HUES64 (cell line): Measurements from ENCODE around the gene SHISA5.
"Not testable (repeated sequence)": the region's sequence is repeated elsewhere in the genome, so short reads cannot be mapped to it uniquely, and the experiment has no call there.

Experiments
- H3K27ac ChIP-seq: 2 replicates; pipeline ENCODE4 v1.7.0; 2013; ENCODE audit warnings: low read depth, low read length, inconsistent platforms
- H3K27me3 ChIP-seq: 2 replicates; pipeline ENCODE4 v1.6.1; 2013; ENCODE audit warnings: mild to moderate bottlenecking, low read length; ENCODE audit not compliant: insufficient read depth
- H3K36me3 ChIP-seq: 2 replicates; pipeline ENCODE4 v1.6.1; 2013; ENCODE audit warnings: mild to moderate bottlenecking, low read length; ENCODE audit not compliant: insufficient read depth
- H3K4me1 ChIP-seq: 2 replicates; pipeline ENCODE4 v1.6.1; 2013; ENCODE audit warnings: mild to moderate bottlenecking, low read length, moderate library complexity; ENCODE audit not compliant: insufficient read depth
- H3K4me3 ChIP-seq: 2 replicates; pipeline ENCODE4 v1.5.1; 2013; ENCODE audit warnings: mild to moderate bottlenecking, low read length, moderate library complexity
- H3K9ac ChIP-seq: 2 replicates; pipeline ENCODE4 v1.6.1; 2013; ENCODE audit warnings: mild to moderate bottlenecking, low read depth, low read length
- H3K9me3 ChIP-seq: 2 replicates; pipeline ENCODE4 v1.6.1; 2013; ENCODE audit warnings: low read depth, low read length; ENCODE audit not compliant: insufficient read depth
- WGBS: fragments of 150-250, 120-280 bp; methylation state at CpG from one replicate; pipeline ENCODE4 v1.1.7; 2013; ENCODE audit warnings: missing lambda C conversion rate; 5-methylcytosine and 5-hydroxymethylcytosine counted together

SHISA5 gene

GRCh38 chr3:48467473-48468267 is 36.3 kb downstream of the SHISA5 start:
- Histone ChIP-seq H3K27ac (no peak overlapping the region), H3K27me3 (no peaks in the 10 kb centered on the region), H3K4me3 (no peak overlapping the region), H3K9ac (no peak overlapping the region), H3K9me3 (no peaks in the 10 kb centered on the region), H3K36me3 (peaks cover 38% of the 10 kb centered on the region), H3K4me1 (peaks cover 9% of the 10 kb centered on the region)
- WGBS, result 96% methylated on average over 7 of the region's 7 CpGs

- Histone ChIP-seq H3K27ac (peak overlapping the region; percentile 99), H3K36me3 (peaks cover 38% of the 10 kb centered on the region), H3K4me3 (no peak overlapping the region), H3K4me1 (peaks cover 9% of the 10 kb centered on the region), H3K9ac (peak overlapping the region; percentile 87; the same call in 1 of the 2 replicates), H3K27me3 (no peaks in the 10 kb centered on the region), H3K9me3 (no peaks in the 10 kb centered on the region)
- WGBS, result 95% methylated on average over 9 of the region's 9 CpGs
Measured at GRCh38 chr3:48467110-48467454, 36.9 kb downstream of the SHISA5 start.

- Histone ChIP-seq H3K9ac (peak overlapping the region; percentile 87), H3K4me1 (peaks cover 9% of the 10 kb centered on the region), H3K27ac (peak overlapping the region; percentile 99), H3K27me3 (no peaks in the 10 kb centered on the region), H3K36me3 (peaks cover 38% of the 10 kb centered on the region), H3K4me3 (no peak overlapping the region), H3K9me3 (no peaks in the 10 kb centered on the region)
- WGBS, result 90% methylated on average over 19 of the region's 19 CpGs
Measured at GRCh38 chr3:48466386-48467109, 37.4 kb downstream of the SHISA5 start.

- no peak overlapping the region for H3K4me3 ChIP-seq
- 62% methylated on average over 21 of the region's 21 CpGs for WGBS
- no peaks in the 10 kb centered on the region for H3K9me3 ChIP-seq
- peaks cover 9% of the 10 kb centered on the region for H3K4me1 ChIP-seq
- H3K9ac ChIP-seq, result peak overlapping the region; percentile 87
- no peaks in the 10 kb centered on the region for H3K27me3 ChIP-seq
- peaks cover 45% of the 10 kb centered on the region for H3K36me3 ChIP-seq
- H3K27ac ChIP-seq, result peak overlapping the region; percentile 99
Measured at GRCh38 chr3:48465531-48466378, 38.2 kb downstream of the SHISA5 start.

- 69% methylated on average over 7 of the region's 7 CpGs for whole genome bisulfite sequencing
- peak overlapping the region; percentile 99; the same call in 1 of the 2 replicates for H3K27ac ChIP-seq
- H3K9me3 ChIP-seq, result no peaks in the 10 kb centered on the region
- H3K4me3 ChIP-seq, result no peak overlapping the region
- H3K27me3 ChIP-seq, result no peaks in the 10 kb centered on the region
- peak overlapping the region; percentile 23; the same call in 1 of the 2 replicates for H3K9ac ChIP-seq
- peaks cover 50% of the 10 kb centered on the region for H3K36me3 ChIP-seq
- peaks cover 9% of the 10 kb centered on the region for H3K4me1 ChIP-seq
Measured at GRCh38 chr3:48465237-48465530, 38.8 kb downstream of the SHISA5 start.

GRCh38 chr3:48464713-48465221 is 39.2 kb downstream of the SHISA5 start:
- Histone ChIP-seq H3K27me3 (no peaks in the 10 kb centered on the region), H3K9ac (peak overlapping the region; percentile 23; the same call in 1 of the 2 replicates), H3K4me3 (no peak overlapping the region), H3K27ac (peak overlapping the region; percentile 99; the same call in 1 of the 2 replicates), H3K4me1 (peaks cover 9% of the 10 kb centered on the region), H3K36me3 (peaks cover 51% of the 10 kb centered on the region), H3K9me3 (no peaks in the 10 kb centered on the region)
- 94% methylated on average over 17 of the region's 17 CpGs for WGBS

GRCh38 chr3:48463703-48464102 is 40.3 kb downstream of the SHISA5 start:
- WGBS, result 85% methylated on average over 9 of the region's 9 CpGs
- H3K36me3 ChIP-seq, result peaks cover 51% of the 10 kb centered on the region

GRCh38 chr3:48461767-48462166 is 42.2 kb downstream of the SHISA5 start:
- H3K9me3 ChIP-seq, H3K27me3 ChIP-seq, H3K4me1 ChIP-seq, H3K4me3 ChIP-seq, H3K27ac ChIP-seq, H3K9ac ChIP-seq: not testable (repeated sequence)
- H3K36me3 ChIP-seq, result peaks cover 45% of the 10 kb centered on the region
- 97% methylated on average over 7 of the region's 7 CpGs for WGBS

More at GRCh38 chr3:48463703-48464102, 40.3 kb downstream of the SHISA5 start:
- Histone ChIP-seq H3K4me1 (peaks cover 9% of the 10 kb centered on the region), H3K9me3 (no peaks in the 10 kb centered on the region), H3K4me3 (no peak overlapping the region), H3K27ac (no peak overlapping the region), H3K27me3 (no peaks in the 10 kb centered on the region), H3K9ac (no peak overlapping the region)

- WGBS, result 96% methylated on average over 3 of the region's 3 CpGs
- no peaks in the 10 kb centered on the region for H3K27me3 ChIP-seq
Measured at GRCh38 chr3:48460517-48460902, 43.5 kb downstream of the SHISA5 start.

GRCh38 chr3:48459773-48460516 is 44.0 kb downstream of the SHISA5 start:
- Histone ChIP-seq H3K4me1 (no peaks in the 10 kb centered on the region), H3K9me3 (no peaks in the 10 kb centered on the region), H3K4me3 (no peak overlapping the region), H3K9ac (no peak overlapping the region), H3K27ac (no peak overlapping the region), H3K27me3 (no peaks in the 10 kb centered on the region), H3K36me3 (peaks cover 60% of the 10 kb centered on the region)
- WGBS, result 94% methylated on average over 7 of the region's 7 CpGs

More at GRCh38 chr3:48460517-48460902, 43.5 kb downstream of the SHISA5 start:
- Histone ChIP-seq H3K4me1 (no peaks in the 10 kb centered on the region; the same call in 1 of the 2 replicates), H3K9me3 (no peaks in the 10 kb centered on the region), H3K27ac (no peak overlapping the region), H3K9ac (no peak overlapping the region), H3K36me3 (peaks cover 55% of the 10 kb centered on the region), H3K4me3 (no peak overlapping the region)
